GF-D8 (cell line): ENCODE results near the gene RNASE4.
"Not testable (repeated sequence)": the region's sequence is repeated elsewhere in the genome, so short reads cannot be mapped to it uniquely, and the experiment has no call there.

ENCODE experiments used
- DNase-seq: peaks from one replicate; lab custom pipeline; 2025; lab: John Stamatoyannopoulos, UW

Gene RNASE4

GRCh38 chr14:20683891-20684661 is at the start of gene RNASE4:
Gene RNASE4 (plus strand): TSS chr14:20684560. CDS start chr14:20699372, 14,812 bp downstream.
- peak; percentile 45 for DNase-seq

GRCh38 chr14:20641591-20641990 is 42.8 kb upstream of the RNASE4 start, which contains the start of gene OR6S1:
Gene OR6S1 (minus strand): TSS chr14:20641691. CDS start chr14:20641691, 0 bp downstream.
- no peak for DNase-seq

GRCh38 chr14:20642182-20642581 is 42.2 kb upstream of the RNASE4 start:
- DNase-seq: no peak

GRCh38 chr14:20642755-20643154 is 41.6 kb upstream of the RNASE4 start:
- not testable (repeated sequence) for DNase-seq

- no peak for DNase-seq
Measured at GRCh38 chr14:20644520-20644919, 39.8 kb upstream of the RNASE4 start.

GRCh38 chr14:20645481-20645880 is 38.9 kb upstream of the RNASE4 start:
- DNase-seq: no peak

- no peak for DNase-seq
Measured at GRCh38 chr14:20652996-20653975, 31.1 kb upstream of the RNASE4 start.

- DNase-seq: no peak
Measured at GRCh38 chr14:20655851-20656250, 28.5 kb upstream of the RNASE4 start.

- no peak for DNase-seq
Measured at GRCh38 chr14:20656274-20656673, 28.1 kb upstream of the RNASE4 start.

- DNase-seq: no peak
Measured at GRCh38 chr14:20657216-20658211, 26.8 kb upstream of the RNASE4 start.

GRCh38 chr14:20658246-20658645 is 26.1 kb upstream of the RNASE4 start:
- no peak for DNase-seq

GRCh38 chr14:20659336-20659735 is 25.0 kb upstream of the RNASE4 start:
- no peak for DNase-seq

GRCh38 chr14:20659813-20660395 is 24.5 kb upstream of the RNASE4 start:
- DNase-seq: no peak

- no peak for DNase-seq
Measured at GRCh38 chr14:20661197-20661596, 23.2 kb upstream of the RNASE4 start.

GRCh38 chr14:20662968-20663732 is 21.2 kb upstream of the RNASE4 start:
- peak; percentile 4 for DNase-seq

GRCh38 chr14:20666400-20666961 is 17.9 kb upstream of the RNASE4 start:
- DNase-seq: not testable (repeated sequence)

- no peak for DNase-seq
Measured at GRCh38 chr14:20667957-20668356, 16.4 kb upstream of the RNASE4 start.

- no peak for DNase-seq
Measured at GRCh38 chr14:20668969-20669368, 15.4 kb upstream of the RNASE4 start.

GRCh38 chr14:20671597-20672283 is 12.6 kb upstream of the RNASE4 start:
- no peak for DNase-seq
